GM19025 (cell line): ENCODE results near the gene ETAA1.

ENCODE experiments used
- ATAC-seq: cut with Tn5 transposase; IDR thresholded peaks from one replicate; pipeline ENCODE4 v1.9.1; 2021; ENCODE audit warnings: mild to moderate bottlenecking, low read depth, moderate library complexity; ENCODE audit not compliant: unreplicated experiment

ETAA1 gene

DNA sequence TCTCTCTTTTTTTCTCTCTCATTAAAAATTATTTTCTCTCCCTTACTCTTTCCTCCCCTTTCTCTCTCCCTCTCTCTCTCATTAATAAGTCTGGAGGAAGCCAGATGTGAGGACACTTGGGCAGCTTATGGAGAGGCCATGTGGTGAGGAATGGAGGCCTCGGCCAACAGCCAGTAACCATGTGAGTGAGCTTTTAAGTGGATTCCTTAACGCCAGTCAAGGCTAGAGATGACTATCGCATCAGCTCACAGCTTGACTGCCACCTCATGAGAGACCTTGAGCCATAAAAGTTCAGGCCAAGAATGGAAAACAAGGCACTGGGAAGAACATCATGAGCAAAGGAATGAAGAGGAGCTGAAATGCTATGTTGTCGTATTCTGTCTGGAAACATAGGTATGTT, 39.1 kb downstream of the ETAA1 start:
- ATAC-seq, result no peak

- no peak for ATAC-seq
Measured at GRCh38 chr2:67437114-67437513, 40.0 kb downstream of the ETAA1 start.

GRCh38 chr2:67438337-67438736, 41.2 kb downstream of the ETAA1 start:
- no peak for ATAC-seq

DNA sequence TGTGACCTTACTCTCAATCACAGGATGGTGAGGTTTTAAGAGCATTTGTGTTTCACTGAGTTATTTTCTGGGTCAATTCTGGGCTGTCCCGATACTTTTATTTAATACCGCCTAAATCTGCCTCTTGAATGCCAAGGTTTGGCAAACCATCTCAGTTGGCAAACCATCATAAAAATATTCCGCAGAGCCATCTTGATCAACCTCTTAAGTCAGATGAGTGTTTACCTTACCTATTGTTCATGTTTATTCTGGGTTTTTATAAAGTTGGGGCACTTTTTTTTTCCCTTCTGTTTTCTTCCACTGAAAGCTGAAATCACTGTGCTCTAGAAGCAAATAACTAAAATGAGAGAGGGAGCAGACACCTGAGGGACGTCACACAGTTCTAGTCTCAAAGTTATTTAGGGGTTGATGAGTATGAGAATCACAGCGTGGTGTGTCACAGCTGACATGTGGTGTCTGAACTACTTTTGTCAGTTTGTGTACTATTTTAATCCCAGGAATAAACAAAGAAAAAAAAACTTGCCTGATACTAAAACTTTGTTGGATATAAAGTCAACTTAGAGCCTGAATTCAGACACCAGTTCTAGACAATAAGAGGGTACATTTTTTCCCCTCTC, 48.6 kb downstream of the ETAA1 start:
- ATAC-seq, result no peak

DNA sequence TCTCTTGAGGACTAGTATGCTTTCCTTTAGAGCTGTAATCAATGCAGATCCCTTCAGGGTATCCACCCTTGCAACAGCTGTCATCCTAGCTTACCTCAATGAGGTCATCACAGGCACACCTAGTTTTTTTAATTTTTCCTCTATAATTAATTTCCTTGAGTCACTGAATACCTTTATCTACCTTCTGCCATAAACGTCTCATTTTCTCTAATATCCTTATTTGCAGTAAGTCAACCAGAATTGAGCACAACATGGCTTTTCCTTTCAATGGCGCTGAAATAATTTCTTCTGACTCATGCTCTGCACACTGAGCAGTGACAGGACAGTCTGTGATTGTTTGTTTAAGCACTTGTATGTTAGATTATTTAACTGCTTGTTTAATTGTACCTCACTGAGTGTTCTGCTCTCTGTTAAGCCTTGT, 49.4 kb downstream of the ETAA1 start:
- ATAC-seq, result no peak

GRCh38 chr2:67448648-67449047, 51.5 kb downstream of the ETAA1 start:
- ATAC-seq, result no peak

DNA sequence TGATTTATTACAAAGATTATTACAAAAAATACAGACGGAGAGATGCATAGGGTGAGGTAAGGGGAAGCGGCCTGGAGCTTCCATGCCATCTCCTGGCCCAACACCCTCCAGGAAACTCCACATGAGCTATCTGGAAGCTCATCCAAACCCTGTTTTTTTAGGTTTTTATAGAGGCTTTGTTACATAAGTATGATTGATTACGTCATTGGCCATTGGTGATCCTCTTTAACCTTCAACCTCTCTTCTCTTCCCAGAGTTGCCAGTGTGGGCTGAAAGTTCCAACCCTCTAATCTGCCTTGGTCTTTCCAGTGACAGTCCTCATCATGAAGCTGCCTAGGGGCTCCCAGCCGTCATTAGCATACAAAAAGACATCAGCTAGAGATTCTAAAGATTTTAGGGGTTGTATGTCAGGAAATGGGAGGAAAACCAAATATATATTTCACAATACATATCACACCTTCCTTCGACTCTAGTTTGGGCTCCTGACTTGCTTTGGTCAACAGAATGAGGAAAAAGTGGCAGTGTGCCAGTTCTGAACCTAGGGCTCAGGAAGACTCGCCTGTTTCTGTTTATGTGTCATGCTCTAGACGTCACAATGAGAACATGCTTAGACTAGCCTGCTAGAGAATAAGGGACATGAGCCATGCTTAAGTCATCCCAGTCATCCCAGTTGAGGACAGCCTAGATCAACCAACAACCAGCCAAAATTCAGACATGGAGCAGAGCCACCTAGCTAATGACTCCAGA, 54.1 kb downstream of the ETAA1 start:
- ATAC-seq, result no peak

- no peak for ATAC-seq
Measured at GRCh38 chr2:67453310-67453709, 56.2 kb downstream of the ETAA1 start.

DNA sequence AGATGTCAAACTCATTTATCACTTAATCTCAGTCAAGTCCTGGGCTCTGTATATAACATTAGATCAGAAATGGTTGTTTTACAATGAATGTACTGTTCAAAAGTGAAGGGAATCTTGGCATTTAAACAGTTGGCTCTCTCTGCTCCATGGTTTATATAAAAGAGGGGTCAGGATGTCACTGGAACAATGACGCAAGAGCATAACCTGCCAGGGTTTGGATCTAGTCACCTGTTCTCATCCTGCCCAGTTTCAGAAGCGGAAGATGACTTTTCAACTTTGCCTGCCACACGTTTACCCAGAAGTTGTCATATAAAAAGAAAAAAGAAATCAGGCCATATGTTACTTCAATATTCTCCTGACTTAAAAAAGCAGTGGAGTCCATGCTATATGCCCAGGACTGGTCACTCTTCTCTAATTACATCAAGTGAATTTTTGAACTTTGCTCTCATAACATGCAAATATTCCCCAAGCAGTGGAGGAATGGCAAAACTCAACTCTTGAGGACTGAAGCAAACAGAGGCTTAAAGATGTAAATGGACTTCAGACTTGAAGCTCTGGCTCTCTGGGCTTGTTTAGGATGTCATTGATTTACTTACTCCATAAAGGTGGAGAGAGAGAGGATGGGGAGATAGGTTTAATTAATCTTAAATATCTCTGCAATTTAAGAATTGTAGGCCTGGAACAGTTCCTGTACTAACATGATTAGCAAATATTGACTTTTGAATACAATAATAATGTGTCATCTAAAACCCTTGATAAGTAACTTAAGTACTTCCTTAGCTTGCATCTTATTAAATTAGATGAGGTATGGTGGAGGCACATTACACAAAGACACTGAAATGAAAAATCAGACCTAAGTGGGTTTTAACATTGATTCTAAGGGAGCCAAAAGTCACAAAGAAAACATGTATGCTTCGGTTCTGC, 58.3 kb downstream of the ETAA1 start:
- no peak for ATAC-seq

DNA sequence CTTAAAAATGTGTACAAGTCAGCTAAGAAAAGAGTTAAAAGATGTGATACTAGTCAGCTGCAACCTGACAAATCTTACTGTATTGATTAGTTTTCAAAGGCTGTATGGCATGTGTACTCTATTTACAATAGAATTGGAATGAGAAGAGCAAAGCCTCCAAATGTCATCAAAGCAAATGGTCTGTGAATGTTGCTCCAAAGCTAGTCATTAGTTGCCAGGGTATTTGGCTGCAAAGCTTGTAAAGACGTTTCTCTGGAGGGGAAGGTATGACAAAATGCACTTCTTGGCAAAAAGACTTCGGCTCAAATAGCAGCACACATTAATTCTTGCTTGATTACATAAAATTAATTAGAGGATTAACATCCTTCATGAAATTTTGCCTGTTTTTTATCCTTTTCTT, 59.3 kb downstream of the ETAA1 start:
- no peak for ATAC-seq

- no peak for ATAC-seq
Measured at GRCh38 chr2:67457699-67458098, 60.6 kb downstream of the ETAA1 start.

DNA sequence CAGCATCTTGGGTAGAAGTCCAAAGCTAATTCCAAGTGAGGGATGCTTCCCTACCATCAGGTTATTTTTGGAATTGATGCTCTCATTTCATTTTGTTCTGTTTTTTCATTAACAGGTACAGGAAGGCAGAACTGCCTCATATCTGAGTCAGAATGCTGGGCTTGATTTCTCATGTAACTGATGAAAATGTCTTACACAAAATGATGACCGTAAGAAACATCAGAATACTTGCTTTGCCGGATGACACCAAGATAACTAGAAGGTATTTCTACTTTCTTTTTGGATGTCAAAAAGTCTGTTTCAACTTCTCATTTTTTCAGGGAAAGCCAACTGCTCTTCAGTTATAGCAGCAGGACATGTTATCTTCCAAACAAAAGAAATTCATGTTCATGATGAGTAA, 62.6 kb downstream of the ETAA1 start:
- ATAC-seq, result no peak
